ENCODE data around the gene JAG1. TPM values are rescaled to one million over a fixed set of nuclear protein-coding genes. Genes with fewer than 3 reads are reported as not detected.

JAG1 gene
- total and polyA plus RNA-seq, 8 donors, result 13.9 to 60.1 (median 25.1) TPM

GRCh38 chr20:10658876-10659632, 14.7 kb downstream of the JAG1 start:
- DNase-seq (no peak), FAIRE-seq (no peak), ATAC-seq (peak in 2 of 4 donors; percentile 2 to 10)
- peaks cover 57 to 74% (median 60%) of the 10 kb centered on the region in 3 donors for H3K4me1 ChIP-seq
- H3K27me3 ChIP-seq, result no peaks in the 10 kb centered on the region
- peaks cover 0 to 45% (median 11%) of the 10 kb centered on the region in 3 donors for H3K36me3 ChIP-seq
- TF ChIP-seq CTCF (IDR thresholded peaks at IDR 0.05), result no peak
- no peak overlapping the region for H3K4me3 ChIP-seq
- 12 to 20% methylated on average over 5 of the region's 5 CpGs for WGBS, 2 donors
- peak overlapping the region; percentile 7 to 66 (median 30) for H3K27ac ChIP-seq
- intact Hi-C loops (cut with DNase I), result no loop called here
- no peaks in the 10 kb centered on the region for H3K9me3 ChIP-seq

- Histone ChIP-seq H3K27ac (peak overlapping the region; percentile 7 to 66 (median 24)), H3K27me3 (no peaks in the 10 kb centered on the region), H3K36me3 (peaks cover 0 to 43% (median 10%) of the 10 kb centered on the region in 3 donors), H3K9me3 (no peaks in the 10 kb centered on the region), H3K4me1 (peaks cover 57 to 72% (median 58%) of the 10 kb centered on the region in 3 donors), H3K4me3 (no peak overlapping the region)
- DNase-seq (peak in 5 of 6 donors; percentile 71 to 78 (median 74)), ATAC-seq (peak; percentile 57 to 70 (median 68)), FAIRE-seq (no peak)
- TF ChIP-seq CTCF (IDR thresholded peaks at IDR 0.05), result no peak
- WGBS, 2 donors, result 54 to 58% methylated on average over 13 of the region's 13 CpGs
- intact Hi-C loops (cut with DNase I), result no loop called here
These were observed 15.6 kb downstream of the JAG1 start for GRCh38 chr20:10658051-10658823.

GRCh38 chr20:10657453-10657852, 16.3 kb downstream of the JAG1 start:
- Histone ChIP-seq H3K27me3 (no peaks in the 10 kb centered on the region), H3K9me3 (no peaks in the 10 kb centered on the region), H3K4me3 (no peak overlapping the region), H3K27ac (peak overlapping the region in 3 of 4 donors; percentile 11 to 66 (median 37)), H3K36me3 (peaks cover 0 to 40% (median 6%) of the 10 kb centered on the region in 3 donors), H3K4me1 (peaks cover 58 to 77% (median 64%) of the 10 kb centered on the region in 3 donors)
- WGBS, 2 donors, result 68 to 73% methylated on average over 1 of the region's 1 CpG
- DNase-seq (no peak), FAIRE-seq (no peak), ATAC-seq (no peak)
- no peak for TF ChIP-seq CTCF (IDR thresholded peaks at IDR 0.05)
- intact Hi-C loops (cut with DNase I), result no loop called here

GRCh38 chr20:10655720-10656669, 17.8 kb downstream of the JAG1 start:
- 69 to 75% methylated on average over 15 of the region's 15 CpGs for WGBS, 2 donors
- no peak overlapping the region for H3K4me3 ChIP-seq
- FAIRE-seq (no peak), DNase-seq (no peak), ATAC-seq (no peak)
- H3K4me1 ChIP-seq, result peaks cover 58 to 77% (median 64%) of the 10 kb centered on the region in 3 donors
- no peaks in the 10 kb centered on the region for H3K9me3 ChIP-seq
- intact Hi-C loops (cut with DNase I), result no loop called here
- H3K27ac ChIP-seq, result peak overlapping the region in 2 of 4 donors; percentile 83 to 84
- H3K36me3 ChIP-seq, result peaks cover 0 to 42% (median 9%) of the 10 kb centered on the region in 3 donors
- no peak for TF ChIP-seq CTCF (IDR thresholded peaks at IDR 0.05)
- H3K27me3 ChIP-seq, result no peaks in the 10 kb centered on the region

All from pancreas (tissue), 10 donors.